Suprapubic skin (tissue), 4 donors: ENCODE data around the gene GABRB2.

ENCODE experiments used
- CTCF ChIP-seq, 2 donors: fragments of 200-600 bp in 1 of 2; fragments of 450-650 bp in 1 of 2; sonication (generic) in 1 of 2; IDR thresholded peaks; one replicate each; pipeline ENCODE4 v1.5.1; 2016 to 2019; ENCODE audit warnings: antibody characterized with exemption in 2 of 2, mild to moderate bottlenecking in 1 of 2, moderate library complexity in 1 of 2
- EP300 ChIP-seq: sonication (generic); formaldehyde crosslinking; IDR thresholded peaks from one replicate; pipeline ENCODE4 v1.6.1; 2017; ENCODE audit warnings: antibody characterized with exemption
- POLR2A ChIP-seq, 2 donors: fragments of 450-650 bp; IDR thresholded peaks; one replicate each; pipeline ENCODE4 v1.6.1; 2017; ENCODE audit warnings: antibody characterized with exemption in 2 of 2, mild to moderate bottlenecking in 2 of 2, moderate library complexity in 2 of 2
- POLR2AphosphoS5 ChIP-seq, 3 donors: sonication (generic); formaldehyde crosslinking; IDR thresholded peaks; one replicate each; pipeline ENCODE4 v1.6.1; 2017; ENCODE audit warnings: antibody characterized with exemption in 3 of 3

- TF ChIP-seq CTCF (IDR thresholded peaks at IDR 0.05) (no peak), EP300 (no peak), POLR2A (IDR thresholded peaks at IDR 0.05) (no peak), POLR2AphosphoS5 (IDR thresholded peaks at IDR 0.05) (no peak)
Observed at GRCh38 chr5:161431963-161432362, 114.6 kb downstream of the GABRB2 start.
